Prostate gland (tissue), 2 donors: Measurements from ENCODE around the gene UNC5B.

Experiments used
- CTCF ChIP-seq, 4 experiments: fragments of 200-600 bp in 2 of 4; fragments of 450-650 bp in 2 of 4; sonication (generic) in 2 of 4; IDR thresholded peaks; 1 replicate in 3 of 4; 2 replicates in 1 of 4; pipeline ENCODE4 v1.5.1; 2016 to 2019; ENCODE audit warnings: antibody characterized with exemption in 4 of 4, mild to moderate bottlenecking in 2 of 4, moderate library complexity in 2 of 4
- POLR2A ChIP-seq: fragments of 450-650 bp; IDR thresholded peaks from one replicate; pipeline ENCODE4 v1.6.1; 2016; ENCODE audit warnings: antibody characterized with exemption, mild to moderate bottlenecking
- POLR2AphosphoS5 ChIP-seq: sonication (generic); formaldehyde crosslinking; IDR thresholded peaks from one replicate; pipeline ENCODE4 v1.6.1; 2017; ENCODE audit warnings: antibody characterized with exemption

- no peak for TF ChIP-seq CTCF (IDR thresholded peaks at IDR 0.05)
- TF ChIP-seq POLR2A: no peak
- no peak for TF ChIP-seq POLR2AphosphoS5
These were observed 107.5 kb downstream of the UNC5B start for GRCh38 chr10:71319800-71320392.
